Activated T-helper 2 cell treated with anti-CD3 and anti-CD28 coated beads, Interferon-gamma antibody, Interleukin-2, Interleukin-4, amounts not matched to agents 10 μg/mL and 5 μg/mL and 100 μg/mL, durations not matched to agents 14 hours and 24 hours and 36 hours (primary cell): Measurements from ENCODE around the gene ICAM5. TPM values are rescaled to one million over a fixed set of nuclear protein-coding genes. Genes with fewer than 3 reads are reported as not detected.

Source experiments
- DNase-seq: peaks from one replicate; pipeline ENCODE4 v3.0.0; 2021; ENCODE audit warnings: low spot score
- H3K27ac Mint-ChIP-seq: one replicate; pipeline ENCODE4 v1.8.0; 2021; ENCODE audit warnings: mixed read lengths
- H3K27me3 Mint-ChIP-seq: one replicate; pipeline ENCODE4 v1.8.0; 2021; ENCODE audit warnings: low read depth, mixed read lengths
- H3K36me3 Mint-ChIP-seq: one replicate; pipeline ENCODE4 v1.8.0; 2021; ENCODE audit warnings: low read depth, mixed read lengths
- H3K4me1 Mint-ChIP-seq: one replicate; pipeline ENCODE4 v1.8.0; 2021; ENCODE audit warnings: low read depth, mixed read lengths
- H3K4me3 Mint-ChIP-seq: one replicate; pipeline ENCODE4 v1.8.0; 2021; ENCODE audit warnings: low read depth, mild to moderate bottlenecking, moderate library complexity, mixed read lengths
- H3K9me3 Mint-ChIP-seq: one replicate; pipeline ENCODE4 v1.8.0; 2021; ENCODE audit warnings: mixed read lengths
- intact Hi-C: fragments of 100-400 bp; cut with micrococcal nuclease; formaldehyde crosslinking; loops from one replicate; pipeline ENCODE4 v1.15.1; 2023
- total RNA-seq: library from RNA; stranded (reverse); gene quantifications from 2 replicates; pipeline ENCODE4 v1.2.3, GENCODE V29; 2022

ICAM5 gene
- total RNA-seq, 1 donor from 2014 or later = 3.5 TPM

- intact Hi-C loops = no loop called here
- H3K27me3 Mint-ChIP-seq = no peaks in the 10 kb centered on the region
- no peak for DNase-seq
- no peak overlapping the region for H3K27ac Mint-ChIP-seq
- peaks cover 3% of the 10 kb centered on the region for H3K4me1 Mint-ChIP-seq
- no peak overlapping the region for H3K4me3 Mint-ChIP-seq
- no peaks in the 10 kb centered on the region for H3K9me3 Mint-ChIP-seq
- H3K36me3 Mint-ChIP-seq = peaks cover 53% of the 10 kb centered on the region
Observed at GRCh38 chr19:10320602-10321416, 31.1 kb downstream of the ICAM5 start.

- peaks cover 53% of the 10 kb centered on the region for H3K36me3 Mint-ChIP-seq
Observed at GRCh38 chr19:10321417-10321797, 31.7 kb downstream of the ICAM5 start.

GRCh38 chr19:10321874-10322835 lies 32.4 kb downstream of the ICAM5 start:
- H3K27ac Mint-ChIP-seq = no peak overlapping the region
- peaks cover 49% of the 10 kb centered on the region for H3K36me3 Mint-ChIP-seq
- intact Hi-C loops = no loop called here
- no peaks in the 10 kb centered on the region for H3K9me3 Mint-ChIP-seq
- H3K27me3 Mint-ChIP-seq = no peaks in the 10 kb centered on the region
- no peaks in the 10 kb centered on the region for H3K4me1 Mint-ChIP-seq
- no peak overlapping the region for H3K4me3 Mint-ChIP-seq
- no peak for DNase-seq

More at GRCh38 chr19:10321417-10321797, 31.7 kb downstream of the ICAM5 start:
- Mint-ChIP-seq H3K27me3 (no peaks in the 10 kb centered on the region), H3K9me3 (no peaks in the 10 kb centered on the region), H3K27ac (no peak overlapping the region), H3K4me1 (no peaks in the 10 kb centered on the region), H3K4me3 (no peak overlapping the region)
- DNase-seq = no peak
- intact Hi-C loops = no loop called here

GRCh38 chr19:10325732-10326131 lies 36.0 kb downstream of the ICAM5 start:
- Mint-ChIP-seq H3K27me3 (no peaks in the 10 kb centered on the region), H3K9me3 (no peaks in the 10 kb centered on the region), H3K36me3 (peaks cover 54% of the 10 kb centered on the region), H3K27ac (no peak overlapping the region), H3K4me1 (no peaks in the 10 kb centered on the region), H3K4me3 (no peak overlapping the region)
- DNase-seq = no peak
- intact Hi-C loops = no loop called here

GRCh38 chr19:10327793-10328192 lies 38.0 kb downstream of the ICAM5 start:
- no peak for DNase-seq
- Mint-ChIP-seq H3K27me3 (no peaks in the 10 kb centered on the region), H3K27ac (no peak overlapping the region), H3K4me1 (peaks cover 5% of the 10 kb centered on the region), H3K9me3 (no peaks in the 10 kb centered on the region), H3K4me3 (no peak overlapping the region), H3K36me3 (peaks cover 55% of the 10 kb centered on the region)
- intact Hi-C loops = no loop called here

- Mint-ChIP-seq H3K36me3 (peaks cover 58% of the 10 kb centered on the region), H3K27me3 (no peaks in the 10 kb centered on the region), H3K27ac (no peak overlapping the region), H3K9me3 (no peaks in the 10 kb centered on the region), H3K4me3 (no peak overlapping the region), H3K4me1 (peaks cover 9% of the 10 kb centered on the region)
- no peak for DNase-seq
- intact Hi-C loops = no loop called here
Observed at GRCh38 chr19:10328558-10329429, 39.0 kb downstream of the ICAM5 start.

GRCh38 chr19:10329555-10329954 lies 39.8 kb downstream of the ICAM5 start:
- Mint-ChIP-seq H3K9me3 (no peaks in the 10 kb centered on the region), H3K4me1 (peaks cover 9% of the 10 kb centered on the region), H3K4me3 (no peak overlapping the region), H3K27me3 (no peaks in the 10 kb centered on the region), H3K27ac (no peak overlapping the region), H3K36me3 (peaks cover 63% of the 10 kb centered on the region)
- no peak for DNase-seq
- intact Hi-C loops = no loop called here

GRCh38 chr19:10332158-10332964 lies 42.6 kb downstream of the ICAM5 start:
- intact Hi-C loops = loop anchor here (2.0 to 5.0 kb wide), 4 partner anchors 16 to 62 kb away; partner anchors contain the start of genes FDX2, ICAM1, ICAM4 and ICAM5
- no peak for DNase-seq
- Mint-ChIP-seq H3K4me3 (peak overlapping the region; percentile 90), H3K9me3 (no peaks in the 10 kb centered on the region), H3K4me1 (peaks cover 12% of the 10 kb centered on the region), H3K27ac (peak overlapping the region; percentile 94), H3K36me3 (peaks cover 50% of the 10 kb centered on the region), H3K27me3 (no peaks in the 10 kb centered on the region)

GRCh38 chr19:10332965-10333757 lies 43.4 kb downstream of the ICAM5 start, which contains the start of gene RAVER1:
Gene RAVER1 (minus strand): TSS chr19:10333529. CDS start chr19:10333507, 22 bp downstream.
- Mint-ChIP-seq H3K27ac (peak within 1 kb of the TSS; percentile 94), H3K36me3 (peaks cover 43% of the 10 kb centered on the region), H3K9me3 (no peaks in the 10 kb centered on the region), H3K27me3 (no peaks in the 10 kb centered on the region), H3K4me1 (peaks cover 12% of the 10 kb centered on the region), H3K4me3 (peak within 1 kb of the TSS; percentile 90)
- DNase-seq = peak; percentile 95
- intact Hi-C loops = loop anchor here (2.0 to 5.0 kb wide), 4 partner anchors 16 to 62 kb away; partner anchors contain the start of genes FDX2, ICAM1, ICAM4 and ICAM5

- H3K27me3 Mint-ChIP-seq = no peaks in the 10 kb centered on the region
- intact Hi-C loops = loop anchor here (2.0 to 5.0 kb wide), 4 partner anchors 17 to 63 kb away; partner anchors contain the start of genes FDX2, ICAM1, ICAM4 and ICAM5
- H3K4me3 Mint-ChIP-seq = peak overlapping the region; percentile 90
- peak overlapping the region; percentile 94 for H3K27ac Mint-ChIP-seq
- no peaks in the 10 kb centered on the region for H3K9me3 Mint-ChIP-seq
- H3K36me3 Mint-ChIP-seq = peaks cover 37% of the 10 kb centered on the region
- H3K4me1 Mint-ChIP-seq = peaks cover 19% of the 10 kb centered on the region
- DNase-seq = no peak
Observed at GRCh38 chr19:10333758-10334587, 44.2 kb downstream of the ICAM5 start.
